ENCODE measurements around the gene GPR6. TPM values are rescaled to one million over a fixed set of nuclear protein-coding genes. Genes with fewer than 3 reads are reported as not detected.

GPR6 gene
- total and polyA plus RNA-seq, 2 of the 8 experiments (the other 6 are each of a cell fraction or from before 2014, with no cell fraction given), result 0.18 to 0.37 TPM

DNA sequence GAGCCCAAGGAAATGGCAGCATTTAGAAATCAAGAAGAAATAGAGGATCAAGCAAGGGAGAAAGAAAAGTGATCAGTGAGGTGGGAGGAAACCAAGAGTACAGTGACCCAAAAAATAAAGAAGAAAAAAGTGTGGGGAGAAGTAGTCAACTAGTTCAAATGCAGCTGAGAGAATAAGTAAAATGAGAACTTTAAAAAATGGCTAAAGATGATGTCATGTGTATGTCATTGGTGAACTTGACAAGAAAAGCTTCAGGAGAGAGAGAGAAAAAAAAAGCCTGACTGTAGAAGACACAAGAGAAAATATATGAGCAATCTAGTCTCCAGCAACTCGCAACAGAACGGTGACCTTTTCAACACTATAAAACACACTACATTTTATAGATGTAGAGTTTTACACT lies 6.3 kb downstream of the GPR6 start (continued):
- TF ChIP-seq ATF2 (IDR thresholded peaks at IDR 0.05; ENCODE audit: low read length), result no peak
- TF ChIP-seq ASH2L (IDR thresholded peaks at IDR 0.05; ENCODE audit: low read length), result no peak
- no peak for TF ChIP-seq CHD7 (IDR thresholded peaks at IDR 0.05; ENCODE audit: insufficient replicate concordance, low read length)
- TF ChIP-seq EP300 (IDR thresholded peaks at IDR 0.05; ENCODE audit: borderline replicate concordance in 1 of 2, low read depth in 2 of 2, low read length in 2 of 2), result no peak

Measured in H1 (cell line).